ENCODE measurements around the gene THBS3. TPM values are rescaled to one million over a fixed set of nuclear protein-coding genes. Genes with fewer than 3 reads are reported as not detected.

Gene THBS3
- total and polyA plus RNA-seq, 9 of the 15 experiments (the other 6 are each of a cell fraction or from before 2014, with no cell fraction given): 0.59 to 8.3 (median 3.2) TPM

GRCh38 chr1:155218854-155219591 lies 11.3 kb upstream of the THBS3 start (continued):
- TF ChIP-seq MGA (IDR thresholded peaks at IDR 0.05): no peak
- TF ChIP-seq MYC (IDR thresholded peaks at IDR 0.05; ENCODE audit: low read depth, low read length): no peak
- no peak for TF ChIP-seq MYC (CRISPR knock-in tag; IDR thresholded peaks at IDR 0.05; ENCODE audit: borderline replicate concordance, low read depth)
- TF ChIP-seq ATF3 (IDR thresholded peaks at IDR 0.05): peak; percentile 65
- TF ChIP-seq ATF3 (CRISPR knock-in tag; conservative IDR thresholded peaks at IDR 0.05): no peak
- no peak for TF ChIP-seq KDM5B (IDR thresholded peaks at IDR 0.05; ENCODE audit: insufficient replicate concordance, low read depth, low read length)
- peak; percentile 9 to 85; a peak in 1 of 4 replicates for TF ChIP-seq SIN3A (IDR thresholded peaks at IDR 0.05; ENCODE audit: borderline replicate concordance in 2 of 2, control insufficient read depth in 1 of 2, low read depth in 2 of 2, low read length in 2 of 2)
- TF ChIP-seq NCOA6 (IDR thresholded peaks at IDR 0.05): no peak
- TF ChIP-seq ZFPM2 (CRISPR knock-in tag; IDR thresholded peaks at IDR 0.05): no peak
- TF ChIP-seq ZFP36 (IDR thresholded peaks at IDR 0.05; ENCODE audit: low read depth, low read length, partially characterized antibody): no peak
- TF ChIP-seq FOXK2 (conservative IDR thresholded peaks at IDR 0.05 in 1 of 2, IDR thresholded peaks at IDR 0.05 in 1 of 2; ENCODE audit: low read depth in 2 of 2): peak; percentile 51 to 57; a peak in 2 of 4 replicates
- no peak; the same call in 1 of the 2 replicates for TF ChIP-seq ZNF584 (CRISPR knock-in tag; IDR thresholded peaks at IDR 0.05; ENCODE audit: low read depth)
- TF ChIP-seq RAD51 (IDR thresholded peaks at IDR 0.05; ENCODE audit: borderline replicate concordance, low read depth): peak; percentile 99
- TF ChIP-seq ZKSCAN3 (CRISPR knock-in tag; IDR thresholded peaks at IDR 0.05): no peak
